Tibial nerve (tissue), 4 donors: ENCODE results near the gene RCC1. TPM values are rescaled to one million over a fixed set of nuclear protein-coding genes. Genes with fewer than 3 reads are reported as not detected.

Experiments
- DNase-seq, 2 donors: peaks; one replicate each; pipeline ENCODE4 v3.0.0-alpha.2; 2019; ENCODE audit warnings: low spot score in 2 of 2
- H3K27ac ChIP-seq, 4 donors: fragments of 200-600 bp; sonication (generic) in 3 of 4; one replicate each; pipeline ENCODE4 v1.5.1; 2017 to 2019; ENCODE audit warnings: mild to moderate bottlenecking in 1 of 4
- H3K27me3 ChIP-seq, 2 donors: fragments of 200-600 bp; sonication (generic) in 1 of 2; one replicate each; pipeline versions ENCODE4 v1.5.1 to v1.6.0; 2017 to 2019
- H3K36me3 ChIP-seq, 3 donors: fragments of 200-600 bp; sonication (generic); one replicate each; pipeline ENCODE4 v1.5.1; 2018 to 2019
- H3K4me1 ChIP-seq, 4 donors: fragments of 200-600 bp; sonication (generic) in 3 of 4; one replicate each; pipeline ENCODE4 v1.5.1; 2017 to 2019
- H3K4me3 ChIP-seq, 4 donors: fragments of 200-600 bp; sonication (generic) in 3 of 4; one replicate each; pipeline ENCODE4 v1.5.1; 2017 to 2019; ENCODE audit warnings: mild to moderate bottlenecking in 1 of 4, moderate library complexity in 1 of 4
- H3K9me3 ChIP-seq, 4 donors: fragments of 200-600 bp; sonication (generic) in 3 of 4; one replicate each; pipeline ENCODE4 v1.5.1; 2017 to 2019
- EP300 ChIP-seq, 2 donors: sonication (generic); formaldehyde crosslinking; IDR thresholded peaks; one replicate each; pipeline ENCODE4 v1.6.1; 2017; ENCODE audit warnings: antibody characterized with exemption in 2 of 2, mild to moderate bottlenecking in 1 of 2
- POLR2A ChIP-seq, 2 donors: fragments of 450-650 bp; IDR thresholded peaks; one replicate each; pipeline ENCODE4 v1.6.1; 2017; ENCODE audit warnings: antibody characterized with exemption in 2 of 2, mild to moderate bottlenecking in 2 of 2, moderate library complexity in 2 of 2
- WGBS, 2 donors: methylation state at CpG; one replicate each; pipeline ENCODE4 v1.1.5; 2018; 5-methylcytosine and 5-hydroxymethylcytosine counted together
- total RNA-seq, 4 donors: library from RNA; depleted of rRNA; stranded (reverse); fragments of >200 nt; gene quantifications; one replicate each; pipeline ENCODE4 v1.1.0, GENCODE V29; 2016
- TF ChIP-seq, protein P1 (sequence below), 5 experiments: fragments of 200-600 bp in 3 of 5; fragments of 450-650 bp in 2 of 5; sonication (generic) in 3 of 5; IDR thresholded peaks; one replicate each; pipeline ENCODE4 v1.5.1; 2016 to 2019; ENCODE audit warnings: antibody characterized with exemption in 5 of 5, mild to moderate bottlenecking in 3 of 5, moderate library complexity in 2 of 5

RCC1 gene
- total RNA-seq, 4 donors from 2014 or later = 13.5 to 36.9 (median 19.3) TPM

DNA sequence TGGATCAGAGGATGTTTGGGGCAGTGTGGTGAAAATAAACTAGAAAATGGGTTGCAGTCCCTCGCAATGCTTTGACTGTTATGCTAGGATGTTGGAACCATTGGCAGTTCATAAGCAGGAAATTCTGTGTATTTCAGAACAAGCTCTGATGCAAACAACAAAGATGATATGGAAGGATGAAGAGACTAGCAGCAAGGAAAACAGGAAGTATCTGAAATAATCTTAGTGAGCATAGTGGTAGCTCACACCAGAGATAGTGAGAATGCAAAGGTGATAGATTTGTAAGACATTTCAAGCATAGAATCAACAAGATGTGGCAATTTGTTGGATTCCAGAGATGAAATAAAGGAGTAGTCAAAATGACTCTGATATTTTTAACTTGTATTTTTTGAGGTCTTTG lies 11.1 kb upstream of the RCC1 start:
- Histone ChIP-seq H3K27me3 (no peaks in the 10 kb centered on the region), H3K9me3 (no peaks in the 10 kb centered on the region), H3K36me3 (peaks cover 0 to 99% (median 6%) of the 10 kb centered on the region in 3 donors), H3K27ac (no peak overlapping the region), H3K4me1 (no peaks in the 10 kb centered on the region), H3K4me3 (no peak overlapping the region)
- WGBS, 2 donors = 90 to 96% methylated on average over 1 of the region's 1 CpG
- no peak for DNase-seq
- TF ChIP-seq EP300 (IDR thresholded peaks at IDR 0.05) (no peak), POLR2A (IDR thresholded peaks at IDR 0.05) (no peak)
- TF ChIP-seq, protein P1, sequence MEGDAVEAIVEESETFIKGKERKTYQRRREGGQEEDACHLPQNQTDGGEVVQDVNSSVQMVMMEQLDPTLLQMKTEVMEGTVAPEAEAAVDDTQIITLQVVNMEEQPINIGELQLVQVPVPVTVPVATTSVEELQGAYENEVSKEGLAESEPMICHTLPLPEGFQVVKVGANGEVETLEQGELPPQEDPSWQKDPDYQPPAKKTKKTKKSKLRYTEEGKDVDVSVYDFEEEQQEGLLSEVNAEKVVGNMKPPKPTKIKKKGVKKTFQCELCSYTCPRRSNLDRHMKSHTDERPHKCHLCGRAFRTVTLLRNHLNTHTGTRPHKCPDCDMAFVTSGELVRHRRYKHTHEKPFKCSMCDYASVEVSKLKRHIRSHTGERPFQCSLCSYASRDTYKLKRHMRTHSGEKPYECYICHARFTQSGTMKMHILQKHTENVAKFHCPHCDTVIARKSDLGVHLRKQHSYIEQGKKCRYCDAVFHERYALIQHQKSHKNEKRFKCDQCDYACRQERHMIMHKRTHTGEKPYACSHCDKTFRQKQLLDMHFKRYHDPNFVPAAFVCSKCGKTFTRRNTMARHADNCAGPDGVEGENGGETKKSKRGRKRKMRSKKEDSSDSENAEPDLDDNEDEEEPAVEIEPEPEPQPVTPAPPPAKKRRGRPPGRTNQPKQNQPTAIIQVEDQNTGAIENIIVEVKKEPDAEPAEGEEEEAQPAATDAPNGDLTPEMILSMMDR (IDR thresholded peaks at IDR 0.05) = no peak

DNA sequence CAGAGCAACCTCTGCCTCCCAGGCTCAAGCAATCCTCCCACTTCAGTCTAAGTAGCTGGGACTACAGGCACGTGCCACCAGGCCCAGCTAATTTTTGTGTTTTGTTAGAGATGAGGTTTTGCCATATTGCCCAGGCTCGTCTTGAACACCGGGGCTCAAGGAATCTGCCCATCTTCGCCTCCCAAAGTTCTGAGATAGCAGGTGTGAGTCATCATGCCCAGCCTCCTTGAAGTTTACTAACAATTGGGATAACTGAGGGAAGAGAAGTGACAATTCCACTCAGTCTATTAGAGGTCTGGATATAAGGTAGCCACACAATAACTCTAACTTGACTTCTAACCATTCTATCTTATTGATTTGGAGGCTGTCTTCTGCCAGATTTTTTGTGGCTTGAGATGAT lies 6.3 kb upstream of the RCC1 start:
- peaks cover 0 to 56% (median 6%) of the 10 kb centered on the region in 3 donors for H3K36me3 ChIP-seq
- WGBS, 2 donors = 89 to 91% methylated on average over 4 of the region's 4 CpGs
- H3K27me3 ChIP-seq = no peaks in the 10 kb centered on the region
- H3K4me3 ChIP-seq = no peak overlapping the region
- no peak for DNase-seq
- TF ChIP-seq, protein P1 (IDR thresholded peaks at IDR 0.05) = no peak
- TF ChIP-seq POLR2A (IDR thresholded peaks at IDR 0.05) (no peak), EP300 (IDR thresholded peaks at IDR 0.05) (no peak)
- H3K9me3 ChIP-seq = no peaks in the 10 kb centered on the region
- H3K4me1 ChIP-seq = no peaks in the 10 kb centered on the region
- H3K27ac ChIP-seq = no peak overlapping the region

GRCh38 chr1:28501925-28502324 lies 3.9 kb upstream of the RCC1 start:
- H3K9me3 ChIP-seq = no peaks in the 10 kb centered on the region
- no peak for DNase-seq
- TF ChIP-seq EP300 (IDR thresholded peaks at IDR 0.05) (no peak), POLR2A (IDR thresholded peaks at IDR 0.05) (no peak)
- TF ChIP-seq, protein P1 (IDR thresholded peaks at IDR 0.05) = no peak
- H3K27ac ChIP-seq = no peak overlapping the region
- no peaks in the 10 kb centered on the region for H3K27me3 ChIP-seq
- WGBS, 2 donors = 63 to 70% methylated on average over 4 of the region's 4 CpGs
- peaks cover 0 to 32% (median under 1%) of the 10 kb centered on the region in 3 donors for H3K36me3 ChIP-seq
- peaks cover 0 to 9% (median 1%) of the 10 kb centered on the region in 4 donors for H3K4me1 ChIP-seq
- H3K4me3 ChIP-seq = no peak overlapping the region

DNA sequence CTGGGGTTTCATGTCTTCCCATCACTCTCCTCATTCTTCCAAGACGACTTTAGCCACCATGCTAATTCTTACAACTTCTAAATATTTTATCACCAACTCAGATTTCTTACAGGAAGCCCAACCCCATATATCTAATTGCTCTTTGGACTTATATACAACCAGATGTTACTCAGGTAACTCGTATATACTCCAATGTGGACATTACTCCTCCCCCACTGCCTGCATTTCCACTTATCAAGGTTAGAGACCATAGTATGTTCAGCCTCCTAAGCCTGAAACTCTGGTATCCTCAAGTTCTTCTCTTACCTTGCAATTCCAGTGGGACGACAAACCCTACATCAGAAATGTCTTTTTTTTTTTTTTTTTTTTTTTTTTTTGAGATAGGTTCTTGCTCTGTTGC lies 2.7 kb upstream of the RCC1 start:
- WGBS, 2 donors = 79 to 83% methylated on average over 3 of the region's 3 CpGs
- Histone ChIP-seq H3K27me3 (no peaks in the 10 kb centered on the region), H3K9me3 (no peaks in the 10 kb centered on the region), H3K27ac (no peak overlapping the region), H3K4me1 (peaks cover 0 to 21% (median 12%) of the 10 kb centered on the region in 4 donors), H3K36me3 (peaks cover 0 to 26% (median 0%) of the 10 kb centered on the region in 3 donors), H3K4me3 (no peak overlapping the region)
- TF ChIP-seq EP300 (IDR thresholded peaks at IDR 0.05) (no peak), POLR2A (IDR thresholded peaks at IDR 0.05) (no peak)
- TF ChIP-seq, protein P1 (IDR thresholded peaks at IDR 0.05) = no peak
- no peak for DNase-seq

DNA sequence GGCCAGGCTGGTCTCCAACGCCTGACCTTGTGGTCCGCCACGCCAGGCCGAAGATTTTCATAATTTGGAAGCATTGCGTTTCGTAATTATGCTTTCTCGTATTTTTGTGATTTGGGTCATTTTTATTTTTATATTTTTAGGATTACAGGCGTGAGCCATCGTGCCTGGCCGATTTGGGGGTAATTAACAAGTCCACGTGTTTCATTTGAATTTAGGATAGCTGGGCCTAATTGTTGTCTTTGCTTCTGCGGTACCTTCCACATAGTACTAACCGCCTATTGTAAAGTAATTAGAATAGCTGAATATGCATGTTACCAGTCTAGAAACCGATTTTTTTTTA lies 1.0 kb downstream of the RCC1 start:
- H3K4me1 ChIP-seq = peaks cover 0 to 55% (median 33%) of the 10 kb centered on the region in 4 donors
- WGBS, 2 donors = 2 to 3% methylated on average over 14 of the region's 14 CpGs
- TF ChIP-seq POLR2A (IDR thresholded peaks at IDR 0.05) = no peak
- TF ChIP-seq, protein P1 (IDR thresholded peaks at IDR 0.05) = no peak
- TF ChIP-seq EP300 (IDR thresholded peaks at IDR 0.05) = no peak

More for the DNA sequence above, 1.0 kb downstream of the RCC1 start:
- Histone ChIP-seq H3K4me3 (peak overlapping the region; percentile 47 to 81 (median 66)), H3K27ac (peak overlapping the region in 3 of 4 donors; percentile 80 to 88 (median 82)), H3K9me3 (no peaks in the 10 kb centered on the region), H3K36me3 (peaks cover 0 to 43% (median 0%) of the 10 kb centered on the region in 3 donors), H3K27me3 (no peaks in the 10 kb centered on the region)
- no peak for DNase-seq
